Measurements from ENCODE around the gene GOLGA6D.
"Not testable (repeated sequence)": the region's sequence is repeated elsewhere in the genome, so short reads cannot be mapped to it uniquely, and the experiment has no call there.

DNA sequence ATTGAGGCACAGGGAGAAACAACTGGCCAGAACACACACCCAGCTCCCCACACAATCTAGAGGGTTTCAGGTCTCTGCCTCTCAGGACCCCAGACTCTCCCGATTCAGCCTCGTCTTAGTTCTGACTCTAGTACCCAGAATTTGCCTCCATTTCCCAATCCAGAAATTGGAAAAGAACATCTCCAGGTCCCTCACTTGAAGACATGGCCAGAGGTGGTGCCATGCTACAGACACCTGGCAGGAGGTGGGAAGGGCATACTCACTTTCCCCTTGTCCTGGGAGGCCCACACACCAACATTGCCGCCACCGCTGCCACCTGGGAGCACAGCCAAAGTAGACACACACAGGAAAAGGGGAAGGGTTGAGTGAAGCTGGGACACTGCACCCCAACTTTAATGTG is 20.1 kb downstream of the GOLGA6D start:
- TF ChIP-seq, protein P1, sequence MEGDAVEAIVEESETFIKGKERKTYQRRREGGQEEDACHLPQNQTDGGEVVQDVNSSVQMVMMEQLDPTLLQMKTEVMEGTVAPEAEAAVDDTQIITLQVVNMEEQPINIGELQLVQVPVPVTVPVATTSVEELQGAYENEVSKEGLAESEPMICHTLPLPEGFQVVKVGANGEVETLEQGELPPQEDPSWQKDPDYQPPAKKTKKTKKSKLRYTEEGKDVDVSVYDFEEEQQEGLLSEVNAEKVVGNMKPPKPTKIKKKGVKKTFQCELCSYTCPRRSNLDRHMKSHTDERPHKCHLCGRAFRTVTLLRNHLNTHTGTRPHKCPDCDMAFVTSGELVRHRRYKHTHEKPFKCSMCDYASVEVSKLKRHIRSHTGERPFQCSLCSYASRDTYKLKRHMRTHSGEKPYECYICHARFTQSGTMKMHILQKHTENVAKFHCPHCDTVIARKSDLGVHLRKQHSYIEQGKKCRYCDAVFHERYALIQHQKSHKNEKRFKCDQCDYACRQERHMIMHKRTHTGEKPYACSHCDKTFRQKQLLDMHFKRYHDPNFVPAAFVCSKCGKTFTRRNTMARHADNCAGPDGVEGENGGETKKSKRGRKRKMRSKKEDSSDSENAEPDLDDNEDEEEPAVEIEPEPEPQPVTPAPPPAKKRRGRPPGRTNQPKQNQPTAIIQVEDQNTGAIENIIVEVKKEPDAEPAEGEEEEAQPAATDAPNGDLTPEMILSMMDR (IDR thresholded peaks at IDR 0.05), result not testable (repeated sequence)
- not testable (repeated sequence) for TF ChIP-seq EZH2 (IDR thresholded peaks at IDR 0.05; ENCODE audit: borderline replicate concordance, insufficient read depth, low read depth, low read length, poor library complexity, severe bottlenecking)
